ENCODE measurements around the gene NYNRIN. TPM values are rescaled to one million over a fixed set of nuclear protein-coding genes. Genes with fewer than 3 reads are reported as not detected.
A peak's percentile ranks its signal among the peaks of the same experiment; 100 is the strongest.

Gene NYNRIN
- total RNA-seq (2021; ENCODE audit: unreplicated experiment) (0.27 TPM), Bru-seq, nascent RNA (percentile 10 among the genes with signal in this experiment), BruChase-seq, experiment 1, labeled RNA remaining after a 6-hour chase (percentile 16 among the genes with signal in this experiment), BruChase-seq, experiment 2, labeled RNA remaining after a 2-hour chase (percentile 13 among the genes with signal in this experiment)
- 0.05 and 0.13 TPM in 2 replicates for polyA plus RNA-seq (2012)
- long read RNA-seq = 0 reads

DNA sequence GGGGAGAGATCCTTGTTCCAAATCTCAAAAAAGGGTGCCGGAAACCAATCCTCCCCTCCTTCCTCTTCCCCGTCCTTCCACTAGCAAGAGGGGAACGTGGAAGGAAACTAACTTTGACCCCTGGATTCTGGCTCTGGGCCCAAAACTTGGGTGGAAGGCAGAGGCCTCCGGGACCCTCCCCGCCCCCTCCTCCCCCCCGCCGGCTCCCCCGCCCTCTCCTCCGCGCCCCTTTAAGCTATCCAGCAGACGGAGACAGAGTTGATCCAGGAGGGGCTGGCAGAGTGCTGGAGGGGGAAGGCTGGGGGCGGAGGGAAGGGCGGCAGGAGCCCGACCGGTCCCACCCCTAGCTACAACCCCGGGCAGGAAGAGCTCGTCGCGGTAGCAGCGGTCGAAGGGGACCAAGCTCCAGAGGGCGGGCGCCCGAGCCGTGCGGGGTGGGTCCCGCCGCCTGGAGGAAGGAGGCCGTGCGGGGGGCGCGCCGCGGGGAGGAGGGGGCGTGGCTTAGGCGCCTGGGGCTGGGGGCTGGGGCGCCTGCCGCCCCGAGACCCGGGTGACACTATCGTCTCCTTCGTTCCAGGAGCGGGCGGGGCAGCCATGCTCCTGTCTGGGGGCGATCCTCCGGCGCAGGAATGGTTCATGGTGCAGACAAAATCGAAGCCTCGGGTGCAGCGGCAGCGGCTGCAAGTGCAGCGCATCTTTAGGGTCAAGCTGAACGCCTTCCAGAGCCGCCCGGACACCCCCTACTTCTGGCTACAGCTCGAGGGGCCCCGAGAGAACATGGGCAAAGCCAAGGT lies at the start of gene NYNRIN:
Gene NYNRIN, plus strand, starts transcription at position 351 of the 794 bp plus-strand sequence. Its CDS starts 244 bp downstream, at position 595.
- Histone ChIP-seq H3K79me2 (ENCODE audit: insufficient read depth, low read length) (no peaks in the 10 kb centered on the region), H3K4me3 (replicated peaks in 1 of 2; ENCODE audit: low read depth in 1 of 2, low read length in 2 of 2) (no peak within 1 kb of the TSS), H3K27me3 (ENCODE audit: insufficient read depth, low read length) (no peaks in the 10 kb centered on the region), H3K9me2 (ENCODE audit: insufficient read depth) (no peaks in the 10 kb centered on the region), H3K9me3 (ENCODE audit: control insufficient read depth in 1 of 2, insufficient read depth in 1 of 2, low read depth in 1 of 2, low read length in 2 of 2) (no peaks in the 10 kb centered on the region), H3K27ac (ENCODE audit: low read depth, low read length) (no peak within 1 kb of the TSS), H3K36me3 (ENCODE audit: control insufficient read depth in 1 of 2, insufficient read depth in 2 of 2, low read length in 2 of 2) (no peaks in the 10 kb centered on the region), H2AFZ (ENCODE audit: low read depth, low read length, poor library complexity, severe bottlenecking) (no peak within 1 kb of the TSS), H3K9ac (ENCODE audit: low read length) (no peak within 1 kb of the TSS), H4K20me1 (ENCODE audit: insufficient read depth) (no peaks in the 10 kb centered on the region), H3K4me2 (ENCODE audit: low read length) (no peak within 1 kb of the TSS), H3K4me1 (ENCODE audit: control insufficient read depth in 1 of 2, insufficient read depth in 2 of 2, low read length in 2 of 2) (peaks cover 3 to 6% of the 10 kb centered on the region in 2 experiments; a peak in 1 of 4 replicates)
- no TSS peak for BruUV-seq (replicated peaks)
- ATAC-seq (no peak), DNase-seq (ENCODE audit: low read depth, low spot score) (no peak)
- ChIA-PET CTCF (no interaction called here), POLR2A (no interaction called here), RAD21 (ENCODE audit: low non-redundant PET in 1 of 2, low total read pairs in 2 of 2, uncharacterized antibody in 2 of 2, unreplicated experiment in 2 of 2) (no interaction called here)
- intact Hi-C loops (cut with micrococcal nuclease) = no loop called here
- TF ChIP-seq SIN3A (IDR thresholded peaks at IDR 0.05; ENCODE audit: low read depth) (no peak), SRF (IDR thresholded peaks at IDR 0.05; ENCODE audit: low read depth) (no peak), RAD21 (IDR thresholded peaks at IDR 0.05; ENCODE audit: low read depth) (no peak), ZNF274 (IDR thresholded peaks at IDR 0.05; ENCODE audit: low read depth, low read length) (no peak), EZH2 (IDR thresholded peaks at IDR 0.05) (no peak)

DNA sequence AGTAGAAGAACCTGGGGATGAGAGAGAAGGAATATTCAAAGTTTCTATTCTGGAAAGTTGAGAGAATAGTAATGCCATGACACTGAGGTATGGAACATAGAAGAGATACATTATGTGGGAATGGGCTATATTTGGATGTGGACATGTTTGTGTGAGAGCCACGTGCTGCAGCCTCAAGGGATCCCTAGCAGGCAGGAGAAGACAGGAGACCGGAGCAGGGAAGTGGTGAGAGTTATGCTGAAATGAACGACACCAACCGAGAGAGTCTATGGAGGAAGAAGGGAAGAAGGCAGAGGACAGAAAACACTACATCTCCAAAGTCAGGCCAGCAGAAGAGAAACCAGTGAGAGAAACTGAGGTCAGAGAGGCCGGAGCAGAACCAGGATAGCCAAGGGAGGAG lies 49.1 kb upstream of the NYNRIN start:
- H3K4me3 ChIP-seq (replicated peaks in 1 of 2; ENCODE audit: low read depth in 1 of 2, low read length in 2 of 2) = no peak overlapping the region
- H3K79me2 ChIP-seq (ENCODE audit: insufficient read depth, low read length) = no peaks in the 10 kb centered on the region
- no peaks in the 10 kb centered on the region for H4K20me1 ChIP-seq (ENCODE audit: insufficient read depth)
- DNase-seq (ENCODE audit: low read depth, low spot score) (no peak), ATAC-seq (no peak)
- ChIA-PET POLR2A (no interaction called here), RAD21 (ENCODE audit: low non-redundant PET in 1 of 2, low total read pairs in 2 of 2, uncharacterized antibody in 2 of 2, unreplicated experiment in 2 of 2) (no interaction called here), CTCF (no interaction called here)
- intact Hi-C loops (cut with micrococcal nuclease) = no loop called here
- no peak overlapping the region for H3K27ac ChIP-seq (ENCODE audit: low read depth, low read length)
- H3K9me3 ChIP-seq (ENCODE audit: control insufficient read depth in 1 of 2, insufficient read depth in 1 of 2, low read depth in 1 of 2, low read length in 2 of 2) = no peaks in the 10 kb centered on the region
- TF ChIP-seq, protein P1, sequence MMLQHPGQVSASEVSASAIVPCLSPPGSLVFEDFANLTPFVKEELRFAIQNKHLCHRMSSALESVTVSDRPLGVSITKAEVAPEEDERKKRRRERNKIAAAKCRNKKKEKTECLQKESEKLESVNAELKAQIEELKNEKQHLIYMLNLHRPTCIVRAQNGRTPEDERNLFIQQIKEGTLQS (IDR thresholded peaks at IDR 0.05) = no peak
- TF ChIP-seq TCF7L2 (IDR thresholded peaks at IDR 0.05; ENCODE audit: borderline replicate concordance, extremely low read depth, insufficient read depth, insufficient read length) (no peak), EGR1 (IDR thresholded peaks at IDR 0.05; ENCODE audit: low read depth) (no peak), ZFX (IDR thresholded peaks at IDR 0.05) (no peak), RAD21 (IDR thresholded peaks at IDR 0.05; ENCODE audit: low read depth) (no peak), CEBPB (IDR thresholded peaks at IDR 0.05; ENCODE audit: low read depth) (no peak), FOSL1 (IDR thresholded peaks at IDR 0.05; ENCODE audit: low read depth) (no peak), EZH2 (IDR thresholded peaks at IDR 0.05) (no peak), YY1 (IDR thresholded peaks at IDR 0.05; ENCODE audit: extremely low read depth, insufficient replicate concordance, low read depth, low read length) (no peak), JUND (IDR thresholded peaks at IDR 0.05) (no peak), SRF (IDR thresholded peaks at IDR 0.05; ENCODE audit: low read depth) (no peak)
- H3K27me3 ChIP-seq (ENCODE audit: insufficient read depth, low read length) = no peaks in the 10 kb centered on the region
- no peaks in the 10 kb centered on the region for H3K9me2 ChIP-seq (ENCODE audit: insufficient read depth)
- no peak overlapping the region for H3K9ac ChIP-seq (ENCODE audit: low read length)
- H3K36me3 ChIP-seq (ENCODE audit: control insufficient read depth in 1 of 2, insufficient read depth in 2 of 2, low read length in 2 of 2) = no peaks in the 10 kb centered on the region
- H3K4me2 ChIP-seq (ENCODE audit: low read length) = no peak overlapping the region
- peaks cover 5 to 17% of the 10 kb centered on the region in 2 experiments; a peak in 3 of 4 replicates for H3K4me1 ChIP-seq (ENCODE audit: control insufficient read depth in 1 of 2, insufficient read depth in 2 of 2, low read length in 2 of 2)
- BruUV-seq (replicated peaks) = no TSS peak
- no peak overlapping the region for H2AFZ ChIP-seq (ENCODE audit: low read depth, low read length, poor library complexity, severe bottlenecking)

Measured in HCT116 (cell line).